Measurements from ENCODE around the gene M1AP. TPM values are rescaled to one million over a fixed set of nuclear protein-coding genes. Genes with fewer than 3 reads are reported as not detected.

M1AP gene
- total and polyA plus RNA-seq, 9 of the 15 experiments (the other 6 are each of a cell fraction or from before 2014, with no cell fraction given): 0.06 to 0.33 (median 0.11) TPM; not detected in 4

DNA sequence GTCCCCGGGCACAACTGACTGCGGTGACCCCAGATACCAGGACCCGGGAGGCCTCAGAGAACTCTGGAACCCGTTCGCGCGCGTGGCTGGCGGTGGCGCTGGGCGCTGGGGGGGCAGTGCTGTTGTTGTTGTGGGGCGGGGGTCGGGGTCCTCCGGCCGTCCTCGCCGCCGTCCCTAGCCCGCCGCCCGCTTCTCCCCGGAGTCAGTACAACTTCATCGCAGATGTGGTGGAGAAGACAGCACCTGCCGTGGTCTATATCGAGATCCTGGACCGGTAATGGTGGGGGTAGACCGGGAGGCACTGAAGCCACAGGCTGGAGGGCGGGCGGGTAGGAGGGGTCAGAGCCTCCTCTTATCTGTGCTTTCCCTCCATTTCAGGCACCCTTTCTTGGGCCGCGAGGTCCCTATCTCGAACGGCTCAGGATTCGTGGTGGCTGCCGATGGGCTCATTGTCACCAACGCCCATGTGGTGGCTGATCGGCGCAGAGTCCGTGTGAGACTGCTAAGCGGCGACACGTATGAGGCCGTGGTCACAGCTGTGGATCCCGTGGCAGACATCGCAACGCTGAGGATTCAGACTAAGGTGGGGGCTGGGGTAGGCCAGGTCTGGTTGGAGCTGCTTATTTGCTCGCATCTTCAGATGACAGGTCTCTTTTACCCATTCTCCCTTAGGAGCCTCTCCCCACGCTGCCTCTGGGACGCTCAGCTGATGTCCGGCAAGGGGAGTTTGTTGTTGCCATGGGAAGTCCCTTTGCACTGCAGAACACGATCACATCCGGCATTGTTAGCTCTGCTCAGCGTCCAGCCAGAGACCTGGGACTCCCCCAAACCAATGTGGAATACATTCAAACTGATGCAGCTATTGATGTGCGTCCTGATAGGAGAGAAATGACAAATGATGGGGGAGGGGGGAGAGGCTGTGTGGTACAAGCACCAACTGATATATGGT is 117.6 kb downstream of the M1AP start (continued):
- TF ChIP-seq, protein P1, sequence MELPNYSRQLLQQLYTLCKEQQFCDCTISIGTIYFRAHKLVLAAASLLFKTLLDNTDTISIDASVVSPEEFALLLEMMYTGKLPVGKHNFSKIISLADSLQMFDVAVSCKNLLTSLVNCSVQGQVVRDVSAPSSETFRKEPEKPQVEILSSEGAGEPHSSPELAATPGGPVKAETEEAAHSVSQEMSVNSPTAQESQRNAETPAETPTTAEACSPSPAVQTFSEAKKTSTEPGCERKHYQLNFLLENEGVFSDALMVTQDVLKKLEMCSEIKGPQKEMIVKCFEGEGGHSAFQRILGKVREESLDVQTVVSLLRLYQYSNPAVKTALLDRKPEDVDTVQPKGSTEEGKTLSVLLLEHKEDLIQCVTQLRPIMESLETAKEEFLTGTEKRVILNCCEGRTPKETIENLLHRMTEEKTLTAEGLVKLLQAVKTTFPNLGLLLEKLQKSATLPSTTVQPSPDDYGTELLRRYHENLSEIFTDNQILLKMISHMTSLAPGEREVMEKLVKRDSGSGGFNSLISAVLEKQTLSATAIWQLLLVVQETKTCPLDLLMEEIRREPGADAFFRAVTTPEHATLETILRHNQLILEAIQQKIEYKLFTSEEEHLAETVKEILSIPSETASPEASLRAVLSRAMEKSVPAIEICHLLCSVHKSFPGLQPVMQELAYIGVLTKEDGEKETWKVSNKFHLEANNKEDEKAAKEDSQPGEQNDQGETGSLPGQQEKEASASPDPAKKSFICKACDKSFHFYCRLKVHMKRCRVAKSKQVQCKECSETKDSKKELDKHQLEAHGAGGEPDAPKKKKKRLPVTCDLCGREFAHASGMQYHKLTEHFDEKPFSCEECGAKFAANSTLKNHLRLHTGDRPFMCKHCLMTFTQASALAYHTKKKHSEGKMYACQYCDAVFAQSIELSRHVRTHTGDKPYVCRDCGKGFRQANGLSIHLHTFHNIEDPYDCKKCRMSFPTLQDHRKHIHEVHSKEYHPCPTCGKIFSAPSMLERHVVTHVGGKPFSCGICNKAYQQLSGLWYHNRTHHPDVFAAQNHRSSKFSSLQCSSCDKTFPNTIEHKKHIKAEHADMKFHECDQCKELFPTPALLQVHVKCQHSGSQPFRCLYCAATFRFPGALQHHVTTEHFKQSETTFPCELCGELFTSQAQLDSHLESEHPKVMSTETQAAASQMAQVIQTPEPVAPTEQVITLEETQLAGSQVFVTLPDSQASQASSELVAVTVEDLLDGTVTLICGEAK (IDR thresholded peaks at IDR 0.05): peak; percentile 18; the same call in 1 of the 2 replicates
- TF ChIP-seq, protein P1 (CRISPR knock-in tag; IDR thresholded peaks at IDR 0.05): no peak
- no peak for TF ChIP-seq SMAD2 (IDR thresholded peaks at IDR 0.05; ENCODE audit: low read depth, low read length)
- peak; percentile 66 for TF ChIP-seq BHLHE40 (IDR thresholded peaks at IDR 0.05; ENCODE audit: low read length)
- TF ChIP-seq, protein P2, sequence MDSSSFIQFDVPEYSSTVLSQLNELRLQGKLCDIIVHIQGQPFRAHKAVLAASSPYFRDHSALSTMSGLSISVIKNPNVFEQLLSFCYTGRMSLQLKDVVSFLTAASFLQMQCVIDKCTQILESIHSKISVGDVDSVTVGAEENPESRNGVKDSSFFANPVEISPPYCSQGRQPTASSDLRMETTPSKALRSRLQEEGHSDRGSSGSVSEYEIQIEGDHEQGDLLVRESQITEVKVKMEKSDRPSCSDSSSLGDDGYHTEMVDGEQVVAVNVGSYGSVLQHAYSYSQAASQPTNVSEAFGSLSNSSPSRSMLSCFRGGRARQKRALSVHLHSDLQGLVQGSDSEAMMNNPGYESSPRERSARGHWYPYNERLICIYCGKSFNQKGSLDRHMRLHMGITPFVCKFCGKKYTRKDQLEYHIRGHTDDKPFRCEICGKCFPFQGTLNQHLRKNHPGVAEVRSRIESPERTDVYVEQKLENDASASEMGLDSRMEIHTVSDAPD (CRISPR knock-in tag; IDR thresholded peaks at IDR 0.05): no peak
- TF ChIP-seq SMARCA4 (IDR thresholded peaks at IDR 0.05): peak; percentile 67
- no peak for TF ChIP-seq SAP30 (IDR thresholded peaks at IDR 0.05; ENCODE audit: borderline replicate concordance, insufficient read depth, low read depth, low read length, poor library complexity, severe bottlenecking)
- TF ChIP-seq ZNF316 (IDR thresholded peaks at IDR 0.05): no peak
- no peak for TF ChIP-seq U2AF2 (optimal IDR thresholded peaks at IDR 0.05; ENCODE audit: low read depth, low read length)
- peak; percentile 93 for TF ChIP-seq CBFA2T3 (IDR thresholded peaks at IDR 0.05)
- TF ChIP-seq, protein P3, sequence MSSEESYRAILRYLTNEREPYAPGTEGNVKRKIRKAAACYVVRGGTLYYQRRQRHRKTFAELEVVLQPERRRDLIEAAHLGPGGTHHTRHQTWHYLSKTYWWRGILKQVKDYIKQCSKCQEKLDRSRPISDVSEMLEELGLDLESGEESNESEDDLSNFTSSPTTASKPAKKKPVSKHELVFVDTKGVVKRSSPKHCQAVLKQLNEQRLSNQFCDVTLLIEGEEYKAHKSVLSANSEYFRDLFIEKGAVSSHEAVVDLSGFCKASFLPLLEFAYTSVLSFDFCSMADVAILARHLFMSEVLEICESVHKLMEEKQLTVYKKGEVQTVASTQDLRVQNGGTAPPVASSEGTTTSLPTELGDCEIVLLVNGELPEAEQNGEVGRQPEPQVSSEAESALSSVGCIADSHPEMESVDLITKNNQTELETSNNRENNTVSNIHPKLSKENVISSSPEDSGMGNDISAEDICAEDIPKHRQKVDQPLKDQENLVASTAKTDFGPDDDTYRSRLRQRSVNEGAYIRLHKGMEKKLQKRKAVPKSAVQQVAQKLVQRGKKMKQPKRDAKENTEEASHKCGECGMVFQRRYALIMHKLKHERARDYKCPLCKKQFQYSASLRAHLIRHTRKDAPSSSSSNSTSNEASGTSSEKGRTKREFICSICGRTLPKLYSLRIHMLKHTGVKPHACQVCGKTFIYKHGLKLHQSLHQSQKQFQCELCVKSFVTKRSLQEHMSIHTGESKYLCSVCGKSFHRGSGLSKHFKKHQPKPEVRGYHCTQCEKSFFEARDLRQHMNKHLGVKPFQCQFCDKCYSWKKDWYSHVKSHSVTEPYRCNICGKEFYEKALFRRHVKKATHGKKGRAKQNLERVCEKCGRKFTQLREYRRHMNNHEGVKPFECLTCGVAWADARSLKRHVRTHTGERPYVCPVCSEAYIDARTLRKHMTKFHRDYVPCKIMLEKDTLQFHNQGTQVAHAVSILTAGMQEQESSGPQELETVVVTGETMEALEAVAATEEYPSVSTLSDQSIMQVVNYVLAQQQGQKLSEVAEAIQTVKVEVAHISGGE (CRISPR knock-in tag; IDR thresholded peaks at IDR 0.05): no peak
- no peak for TF ChIP-seq HDAC8 (tag; IDR thresholded peaks at IDR 0.05)
- peak; percentile 71; the same call in 1 of the 2 replicates for TF ChIP-seq EP300 (IDR thresholded peaks at IDR 0.05; ENCODE audit: low read length)
